T-cell (primary cell): ENCODE measurements around the gene ZNF614. TPM values are rescaled to one million over a fixed set of nuclear protein-coding genes. Genes with fewer than 3 reads are reported as not detected.
A peak's percentile ranks its signal among the peaks of the same experiment; 100 is the strongest.
"Not testable (repeated sequence)": the region's sequence is repeated elsewhere in the genome, so short reads cannot be mapped to it uniquely, and the experiment has no call there.

ENCODE experiments used
- ATAC-seq, 4 experiments: fragments of 200-7000 bp in 3 of 4; fragments of 150-1000 bp in 1 of 4; cut with Tn5 transposase; replicated peaks in 1 of 4; 1 replicate in 3 of 4; 2 replicates in 1 of 4; pipeline ENCODE4 v1.10.0; 2021; ENCODE audit warnings: moderate library complexity in 3 of 4, mild to moderate bottlenecking in 2 of 4, moderate number of reproducible peaks in 1 of 4
- CTCF ChIA-PET, 2 donors: fragments of 300-600 bp; sonication (Branson Sonifier 250); formaldehyde crosslinking; loops; one replicate each; lab custom pipeline; 2022; ENCODE audit warnings: antibody characterized with exemption in 2 of 2; lab: Charles Lee
- POLR2A ChIA-PET, 2 donors: fragments of 300-600 bp; sonication (Branson Sonifier 250); formaldehyde crosslinking; loops; one replicate each; lab custom pipeline; 2022; ENCODE audit warnings: antibody characterized with exemption in 2 of 2; lab: Charles Lee
- DNase-seq, 35 experiments: peaks; one replicate each; pipeline versions ENCODE4 v3.0.0 to v3.0.0-alpha.2; 2013 to 2023
- H3K27ac ChIP-seq: one replicate; pipeline ENCODE4 v1.5.1; 2013; ENCODE audit warnings: low read length
- H3K27me3 ChIP-seq, 2 experiments: replicated peaks in 1 of 2; 1 replicate in 1 of 2; 2 replicates in 1 of 2; pipeline versions ENCODE4 v1.6.1 to v1.7.0; 2013; ENCODE audit warnings: low read length in 1 of 2, mixed read lengths in 1 of 2; ENCODE audit not compliant: control insufficient read depth in 2 of 2, insufficient read depth in 2 of 2; ENCODE audit errors: extremely low read depth in 1 of 2
- H3K36me3 ChIP-seq, 2 donors: 1 replicate in 1 of 2; 2 replicates in 1 of 2; pipeline versions ENCODE4 v1.6.1 to v1.7.0; 2013; ENCODE audit warnings: low read length in 1 of 2; ENCODE audit not compliant: control insufficient read depth in 2 of 2, insufficient read depth in 1 of 2; ENCODE audit errors: extremely low read depth in 1 of 2
- H3K4me1 ChIP-seq, 2 experiments: 1 replicate in 1 of 2; 2 replicates in 1 of 2; pipeline versions ENCODE4 v1.6.1 to v1.7.0; 2013; ENCODE audit warnings: low read length in 2 of 2, mixed read lengths in 1 of 2; ENCODE audit not compliant: insufficient read depth in 2 of 2, control insufficient read depth in 1 of 2; ENCODE audit errors: extremely low read depth in 1 of 2
- H3K4me3 ChIP-seq, 2 donors: 1 replicate in 1 of 2; 2 replicates in 1 of 2; pipeline versions ENCODE4 v1.5.1 to v1.7.0; 2013; ENCODE audit warnings: mild to moderate bottlenecking in 2 of 2, low read length in 1 of 2, moderate library complexity in 1 of 2; ENCODE audit not compliant: control insufficient read depth in 1 of 2; ENCODE audit errors: extremely low read depth in 1 of 2
- H3K9me3 ChIP-seq: 2 replicates; pipeline ENCODE4 v1.7.0; 2013
- H3K27ac Mint-ChIP-seq, 2 donors: one replicate each; pipeline ENCODE4 v1.8.0; 2020 to 2021; ENCODE audit warnings: mild to moderate bottlenecking in 2 of 2, mixed read lengths in 2 of 2
- H3K27me3 Mint-ChIP-seq, 2 donors: one replicate each; pipeline ENCODE4 v1.8.0; 2021 to 2022; ENCODE audit warnings: mixed read lengths in 2 of 2
- H3K36me3 Mint-ChIP-seq: one replicate; pipeline ENCODE4 v1.8.0; 2021; ENCODE audit warnings: mixed read lengths
- H3K4me1 Mint-ChIP-seq, 3 donors: one replicate each; pipeline ENCODE4 v1.8.0; 2020 to 2022; ENCODE audit warnings: mixed read lengths in 3 of 3, mild to moderate bottlenecking in 1 of 3
- H3K4me3 Mint-ChIP-seq, 3 donors: one replicate each; pipeline ENCODE4 v1.8.0; 2020 to 2022; ENCODE audit warnings: mild to moderate bottlenecking in 3 of 3, mixed read lengths in 3 of 3, moderate library complexity in 3 of 3
- H3K9me3 Mint-ChIP-seq, 3 donors: one replicate each; pipeline ENCODE4 v1.8.0; 2020 to 2022; ENCODE audit warnings: mixed read lengths in 3 of 3
- WGBS: methylation state at CpG from one replicate; pipeline ENCODE4 v1.1.5; 2013; ENCODE audit warnings: missing lambda C conversion rate; ENCODE audit not compliant: insufficient coverage; 5-methylcytosine and 5-hydroxymethylcytosine counted together
- total RNA-seq, 35 experiments: library from RNA in 6 of 35; stranded (reverse) in 6 of 35; fragments of 120-200 nt in 1 of 35; gene quantifications; one replicate each; pipeline versions ENCODE4 v1.2.1 to v1.2.4 and lab custom pipeline; 2013 to 2026

ZNF614 gene
- total RNA-seq, 5 donors from 2014 or later (not counting 1 experiment from before 2014, with no cell fraction given), result 7.5 to 10.1 (median 9.2) TPM

DNA sequence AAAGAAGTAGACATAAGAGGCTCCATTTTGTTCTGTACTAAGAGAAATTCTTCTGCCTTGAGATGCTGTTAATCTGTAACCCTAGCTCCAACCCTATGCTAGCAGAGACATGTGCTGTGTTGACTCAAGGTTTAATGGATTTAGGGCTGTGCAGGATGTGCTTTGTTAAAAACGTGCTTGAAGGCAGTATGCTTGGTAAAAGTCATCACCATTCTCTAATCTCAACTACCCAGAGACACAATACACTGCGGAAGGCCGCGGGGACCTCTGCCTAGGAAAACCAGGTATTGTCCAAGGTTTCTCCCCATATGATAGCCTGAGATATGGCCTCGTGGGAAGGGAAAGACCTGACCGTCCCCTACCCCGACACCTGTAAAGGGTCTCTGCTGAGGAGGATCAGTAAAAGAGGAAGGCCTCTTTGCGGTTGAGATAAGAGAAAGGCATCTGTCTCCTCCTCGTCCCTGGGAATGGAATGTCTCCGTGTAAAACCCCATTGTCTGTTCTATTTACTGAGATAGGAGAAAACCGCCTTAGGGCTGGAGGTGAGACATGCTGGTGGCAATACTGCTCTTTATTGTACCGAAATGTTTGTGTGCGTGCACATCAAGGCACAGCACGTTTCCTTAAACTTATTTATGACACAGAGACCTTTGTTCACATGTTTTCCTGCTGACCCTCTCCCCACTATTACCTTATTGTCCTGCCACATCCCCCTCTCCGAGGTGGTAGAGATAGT lies 1.8 kb downstream of the ZNF614 start:
- H3K27me3 Mint-ChIP-seq, ATAC-seq, H3K4me3 ChIP-seq, H3K27ac ChIP-seq, DNase-seq, POLR2A ChIA-PET, CTCF ChIA-PET, H3K27ac Mint-ChIP-seq, H3K27me3 ChIP-seq: not testable (repeated sequence)
- Histone ChIP-seq H3K36me3 (peaks cover 24 to 37% of the 10 kb centered on the region in 2 donors), H3K9me3 (peaks cover 13% of the 10 kb centered on the region), H3K4me1 (peaks cover 5 to 10% of the 10 kb centered on the region in 2 experiments)
- H3K4me1 Mint-ChIP-seq, result peaks cover 24 to 35% (median 28%) of the 10 kb centered on the region in 3 donors
- peak overlapping the region; percentile 39 to 94 (median 92) for H3K4me3 Mint-ChIP-seq
- 92% methylated on average over 6 of the region's 15 CpGs for WGBS
- H3K36me3 Mint-ChIP-seq, result peaks cover 56% of the 10 kb centered on the region
- H3K9me3 Mint-ChIP-seq, result peaks cover 21 to 40% (median 28%) of the 10 kb centered on the region in 3 donors

DNA sequence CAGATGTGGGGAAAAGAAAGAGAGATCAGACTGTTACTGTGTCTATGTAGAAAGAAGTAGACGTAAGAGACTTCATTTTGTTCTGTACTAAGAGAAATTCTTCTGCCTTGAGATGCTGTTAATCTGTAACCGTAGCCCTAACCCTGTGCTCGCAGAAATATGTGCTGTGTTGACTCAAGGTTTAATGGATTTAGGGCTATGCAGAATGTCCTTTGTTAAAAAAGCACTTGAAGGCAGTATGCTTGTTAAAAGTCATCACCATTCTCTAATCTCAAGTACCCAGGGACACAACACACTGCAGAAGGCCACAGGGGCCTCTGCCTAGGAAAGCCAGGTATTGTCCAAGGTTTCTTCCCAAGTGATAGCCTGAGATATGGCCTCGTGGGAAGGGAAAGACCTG lies 3.7 kb downstream of the ZNF614 start:
- peaks cover 30 to 55% of the 10 kb centered on the region in 2 donors for H3K36me3 ChIP-seq
- H3K4me3 Mint-ChIP-seq, H3K27me3 Mint-ChIP-seq, DNase-seq, H3K27me3 ChIP-seq, H3K27ac ChIP-seq, H3K27ac Mint-ChIP-seq, POLR2A ChIA-PET, ATAC-seq, CTCF ChIA-PET: not testable (repeated sequence)
- H3K36me3 Mint-ChIP-seq, result peaks cover 71% of the 10 kb centered on the region
- peak overlapping the region in 1 of 2 donors; percentile 15 for H3K4me3 ChIP-seq
- peaks cover 5 to 10% of the 10 kb centered on the region in 2 experiments for H3K4me1 ChIP-seq
- H3K4me1 Mint-ChIP-seq, result peaks cover 24 to 35% (median 30%) of the 10 kb centered on the region in 3 donors
- 100% methylated on average over 1 of the region's 4 CpGs for WGBS
- H3K9me3 ChIP-seq, result peaks cover 27% of the 10 kb centered on the region
- peaks cover 26 to 50% (median 40%) of the 10 kb centered on the region in 3 donors for H3K9me3 Mint-ChIP-seq

DNA sequence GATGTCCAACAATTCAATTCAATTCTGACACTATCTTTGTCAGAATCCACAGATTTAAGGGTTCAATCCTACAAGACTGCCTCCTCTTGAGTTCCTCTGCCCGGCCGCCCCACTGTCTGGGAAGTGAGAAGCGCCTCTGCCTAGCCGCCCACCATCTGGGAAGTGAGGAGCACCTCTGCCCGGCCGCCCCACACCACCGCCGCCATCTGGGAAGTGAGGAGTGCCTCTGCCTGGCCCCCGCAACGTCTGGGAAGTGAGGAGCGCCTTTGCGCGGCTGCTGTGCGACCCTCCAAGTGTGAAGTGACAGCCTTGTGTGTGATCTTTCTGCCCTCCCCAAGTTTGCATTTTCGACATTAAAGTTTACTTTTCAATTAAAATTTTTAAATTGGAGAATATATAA lies 6.0 kb downstream of the ZNF614 start:
- no peaks in the 10 kb centered on the region for H3K27me3 Mint-ChIP-seq
- H3K36me3 Mint-ChIP-seq, result peaks cover 92% of the 10 kb centered on the region
- Histone ChIP-seq H3K4me1 (peaks cover 0 to 4% of the 10 kb centered on the region in 2 experiments), H3K27ac (no peak overlapping the region), H3K27me3 (no peaks in the 10 kb centered on the region), H3K9me3 (peaks cover 30% of the 10 kb centered on the region), H3K36me3 (peaks cover 30 to 75% of the 10 kb centered on the region in 2 donors), H3K4me3 (no peak overlapping the region)
- H3K27ac Mint-ChIP-seq, result no peak overlapping the region
- DNase-seq, result no peak
- CTCF ChIA-PET, result no interaction called here
- peaks cover 14 to 18% (median 17%) of the 10 kb centered on the region in 3 donors for H3K4me1 Mint-ChIP-seq
- POLR2A ChIA-PET, result interaction anchor here in 1 of 2 donors (0.6 kb wide), 1 partner anchor 11 kb away, joined by 4 read pairs; no protein-coding TSS in a partner anchor
- 98% methylated on average over 10 of the region's 15 CpGs for WGBS
- peaks cover 25 to 62% (median 48%) of the 10 kb centered on the region in 3 donors for H3K9me3 Mint-ChIP-seq
- no peak for ATAC-seq
- H3K4me3 Mint-ChIP-seq, result no peak overlapping the region

DNA sequence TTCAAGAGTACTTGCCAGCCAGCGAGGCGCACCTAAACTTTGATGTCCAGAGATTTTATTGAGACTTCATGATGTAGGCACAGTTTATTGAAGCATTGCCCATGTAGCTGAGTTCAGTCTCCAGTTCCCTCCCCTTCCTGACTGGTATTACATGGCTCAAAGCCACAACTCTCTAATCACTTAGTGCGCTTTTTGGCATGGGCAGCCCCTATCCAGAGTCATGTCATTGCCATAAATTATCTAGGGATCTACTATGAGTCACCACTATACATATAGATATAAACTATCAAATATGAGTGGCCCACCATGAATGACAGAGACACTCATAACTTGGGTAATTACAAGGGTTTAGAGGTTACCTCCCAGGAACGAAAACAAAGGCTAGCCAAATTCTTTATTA lies 7.7 kb downstream of the ZNF614 start:
- Mint-ChIP-seq H3K4me3 (no peak overlapping the region), H3K4me1 (peaks cover 0 to 3% (median 2%) of the 10 kb centered on the region in 3 donors), H3K36me3 (peaks cover 96% of the 10 kb centered on the region), H3K27me3 (no peaks in the 10 kb centered on the region), H3K27ac (no peak overlapping the region), H3K9me3 (peaks cover 26 to 64% (median 53%) of the 10 kb centered on the region in 3 donors)
- Histone ChIP-seq H3K36me3 (peaks cover 30 to 82% of the 10 kb centered on the region in 2 donors), H3K4me1 (no peaks in the 10 kb centered on the region), H3K4me3 (no peak overlapping the region), H3K27ac (no peak overlapping the region), H3K9me3 (peaks cover 41% of the 10 kb centered on the region), H3K27me3 (no peaks in the 10 kb centered on the region)
- 92% methylated on average over 2 of the region's 4 CpGs for WGBS
- ATAC-seq (no peak), DNase-seq (no peak)
- POLR2A ChIA-PET, result no interaction called here
- CTCF ChIA-PET, result no interaction called here

DNA sequence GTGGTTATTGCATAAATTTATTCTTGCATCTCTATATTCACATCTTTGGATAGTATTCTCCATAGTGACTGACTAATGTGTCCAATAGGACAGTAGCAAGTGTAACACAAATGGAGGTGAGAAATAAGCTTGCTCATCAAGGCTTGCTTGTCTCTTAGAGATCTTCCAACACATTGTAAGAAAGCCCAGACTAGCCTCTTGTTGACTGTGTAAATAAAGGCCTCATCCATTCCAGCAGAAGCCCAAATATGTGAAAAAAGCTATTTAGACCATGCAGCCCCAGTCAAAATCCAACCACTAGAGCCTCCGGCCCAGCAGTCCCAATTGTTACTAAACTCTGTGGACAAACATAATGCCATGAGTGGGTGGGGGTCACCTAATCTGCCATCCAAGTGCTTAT lies 17.5 kb downstream of the ZNF614 start:
- Histone ChIP-seq H3K27me3 (no peaks in the 10 kb centered on the region), H3K9me3 (peaks cover 20% of the 10 kb centered on the region), H3K4me3 (no peak overlapping the region), H3K36me3 (no peaks in the 10 kb centered on the region), H3K4me1 (peaks cover 6 to 11% of the 10 kb centered on the region in 2 experiments), H3K27ac (no peak overlapping the region)
- no peak for DNase-seq
- Mint-ChIP-seq H3K9me3 (peaks cover 15 to 38% (median 22%) of the 10 kb centered on the region in 3 donors), H3K27me3 (no peaks in the 10 kb centered on the region), H3K36me3 (peaks cover 46% of the 10 kb centered on the region), H3K4me3 (peak overlapping the region in 1 of 3 donors; percentile 1), H3K27ac (no peak overlapping the region), H3K4me1 (peaks cover 23 to 26% (median 25%) of the 10 kb centered on the region in 3 donors)
- no CpG with 5 or more reads among the region's 1 CpG for WGBS
- ChIA-PET CTCF (no interaction called here), POLR2A (no interaction called here)
- ATAC-seq, result no peak

DNA sequence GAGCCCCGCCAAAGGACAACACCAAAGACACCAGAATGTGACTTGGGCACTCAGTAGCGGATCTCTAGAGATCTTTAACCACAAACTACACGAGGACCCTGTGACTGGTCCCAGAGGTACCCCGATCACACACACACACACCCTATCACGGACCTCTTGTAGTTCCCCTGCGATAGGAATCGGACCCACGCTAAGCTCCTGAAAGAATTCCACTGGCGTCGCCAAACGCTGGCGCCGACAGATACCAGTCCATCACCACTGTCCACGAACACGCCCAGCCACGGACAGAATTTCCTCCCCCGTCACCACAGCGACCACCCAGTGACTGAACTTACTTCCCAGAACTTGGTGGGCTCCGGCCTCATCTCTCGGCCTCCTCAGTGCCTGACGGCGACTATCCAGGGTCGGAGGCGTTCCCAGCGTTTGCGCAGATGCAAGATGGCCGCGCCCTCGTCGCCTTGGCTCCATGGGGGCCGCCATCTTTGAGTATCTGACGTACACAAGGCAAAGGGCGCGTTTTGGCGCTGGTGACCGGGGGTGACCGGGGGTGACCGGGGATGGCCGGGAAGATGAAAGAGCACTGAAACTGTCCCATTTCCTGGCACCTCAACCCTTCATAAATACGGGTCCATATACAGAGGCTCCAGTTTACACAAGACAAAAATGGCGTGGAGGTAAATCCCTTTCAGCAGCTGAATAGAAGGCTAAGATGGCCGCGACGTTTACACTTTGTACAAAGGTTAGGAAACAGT lies 20.2 kb downstream of the ZNF614 start, which contains the start of gene ZNF615:
Gene ZNF615 (minus strand): TSS at position 406 of the 752 bp plus-strand sequence. CDS start 4,500 bp downstream, outside the sequence.
- ATAC-seq, result peak; percentile 90 to 96 (median 94)
- Mint-ChIP-seq H3K27ac (peak within 1 kb of the TSS; percentile 93 to 94), H3K4me3 (peak within 1 kb of the TSS; percentile 91 to 96 (median 96)), H3K27me3 (no peaks in the 10 kb centered on the region), H3K36me3 (peaks cover 53% of the 10 kb centered on the region), H3K4me1 (peaks cover 23 to 26% (median 25%) of the 10 kb centered on the region in 3 donors), H3K9me3 (peaks cover 12 to 32% (median 22%) of the 10 kb centered on the region in 3 donors)
- DNase-seq, result peak; percentile 48 to 91 (median 81)
- no peaks in the 10 kb centered on the region for H3K27me3 ChIP-seq
- peak within 1 kb of the TSS; percentile 81 to 85 for H3K4me3 ChIP-seq
- H3K9me3 ChIP-seq, result peaks cover 13% of the 10 kb centered on the region
- CTCF ChIA-PET, result interaction anchor here (0.6 kb wide), 2 partner anchors 26 to 41 kb away, joined by 3 to 4 read pairs; partner anchors contain the start of gene ZNF432 (in 1 of the 2)
- peaks cover 6 to 11% of the 10 kb centered on the region in 2 experiments for H3K4me1 ChIP-seq
- POLR2A ChIA-PET, result interaction anchor here in 1 of 2 donors (1.1 kb wide), 1 partner anchor 41 kb away, joined by 6 read pairs; the partner anchor contains the start of gene ZNF432
- peaks cover 9 to 13% of the 10 kb centered on the region in 2 donors for H3K36me3 ChIP-seq
- WGBS, result under 1% methylated on average over 40 of the region's 44 CpGs
- peak within 1 kb of the TSS; percentile 91 for H3K27ac ChIP-seq
